Pons (tissue), 1 donor: ENCODE results near the gene RTN4R.

ENCODE experiments used
- DNase-seq: peaks from one replicate; pipeline ENCODE4 v3.0.0-alpha.2; 2016; ENCODE audit warnings: low spot score

Gene RTN4R

GRCh38 chr22:20228939-20229272, 39.2 kb downstream of the RTN4R start:
- no peak for DNase-seq

- DNase-seq, result no peak
Observed at GRCh38 chr22:20228055-20228938, 39.8 kb downstream of the RTN4R start.

- DNase-seq, result no peak
Observed at GRCh38 chr22:20227363-20227762, 40.8 kb downstream of the RTN4R start.

GRCh38 chr22:20226760-20227350, 41.3 kb downstream of the RTN4R start:
- DNase-seq, result no peak

GRCh38 chr22:20226077-20226716, 41.9 kb downstream of the RTN4R start:
- DNase-seq, result no peak

GRCh38 chr22:20225693-20225966, 42.5 kb downstream of the RTN4R start:
- DNase-seq, result no peak

GRCh38 chr22:20224917-20225692, 43.0 kb downstream of the RTN4R start:
- DNase-seq, result no peak

- no peak for DNase-seq
Observed at GRCh38 chr22:20224256-20224626, 43.9 kb downstream of the RTN4R start.

GRCh38 chr22:20223421-20224255, 44.5 kb downstream of the RTN4R start:
- no peak for DNase-seq

- no peak for DNase-seq
Observed at GRCh38 chr22:20222764-20223420, 45.2 kb downstream of the RTN4R start.

GRCh38 chr22:20221421-20222340, 46.4 kb downstream of the RTN4R start:
- DNase-seq, result no peak

GRCh38 chr22:20220629-20221026, 47.5 kb downstream of the RTN4R start:
- no peak for DNase-seq

GRCh38 chr22:20219667-20220628, 48.2 kb downstream of the RTN4R start:
- DNase-seq, result no peak

GRCh38 chr22:20218987-20219386, 49.1 kb downstream of the RTN4R start:
- DNase-seq, result no peak

- DNase-seq, result no peak
Observed at GRCh38 chr22:20218326-20218872, 49.7 kb downstream of the RTN4R start.

GRCh38 chr22:20217563-20217962, 50.6 kb downstream of the RTN4R start:
- DNase-seq, result no peak

GRCh38 chr22:20216863-20217499, 51.1 kb downstream of the RTN4R start:
- DNase-seq, result no peak

- no peak for DNase-seq
Observed at GRCh38 chr22:20215742-20216141, 52.4 kb downstream of the RTN4R start.
